HG03039 (cell line): ENCODE data around the gene CLEC18A.
"Not testable (repeated sequence)": the region's sequence is repeated elsewhere in the genome, so short reads cannot be mapped to it uniquely, and the experiment has no call there.

Experiments
- ATAC-seq: cut with Tn5 transposase; IDR thresholded peaks from one replicate; pipeline ENCODE4 v1.9.1; 2021; ENCODE audit warnings: mild to moderate bottlenecking, moderate library complexity; ENCODE audit not compliant: unreplicated experiment

The CLEC18A gene

DNA sequence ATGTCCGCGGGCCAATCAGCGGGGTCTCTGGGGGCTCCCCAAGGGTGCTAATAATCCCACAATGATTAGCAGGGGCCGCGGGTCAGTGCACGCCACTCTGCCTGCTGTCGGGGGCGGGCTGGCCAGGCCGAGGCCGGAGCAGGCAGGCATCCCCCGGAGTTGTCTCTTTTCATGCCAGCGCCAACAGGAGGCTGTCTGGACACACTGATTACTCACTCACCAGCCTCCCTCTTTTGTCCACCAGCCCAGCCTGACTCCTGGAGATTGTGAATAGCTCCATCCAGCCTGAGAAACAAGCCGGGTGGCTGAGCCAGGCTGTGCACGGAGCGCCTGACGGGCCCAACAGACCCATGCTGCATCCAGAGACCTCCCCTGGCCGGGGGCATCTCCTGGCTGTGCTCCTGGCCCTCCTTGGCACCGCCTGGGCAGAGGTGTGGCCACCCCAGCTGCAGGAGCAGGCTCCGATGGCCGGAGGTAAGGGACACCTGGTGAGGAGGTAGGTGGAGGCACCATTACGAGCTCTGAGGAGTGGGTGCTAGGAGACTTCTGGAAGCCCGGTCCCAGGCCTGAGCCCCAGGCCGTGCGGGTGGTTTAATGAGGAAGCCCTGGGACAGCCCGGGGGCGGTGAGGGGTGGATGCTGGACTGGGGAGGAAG is at the start of gene CLEC18A:
Gene CLEC18A (plus strand): TSS at position 318 of the 655 bp plus-strand sequence. CDS start 33 bp downstream, at position 351.
- ATAC-seq, result not testable (repeated sequence)

DNA sequence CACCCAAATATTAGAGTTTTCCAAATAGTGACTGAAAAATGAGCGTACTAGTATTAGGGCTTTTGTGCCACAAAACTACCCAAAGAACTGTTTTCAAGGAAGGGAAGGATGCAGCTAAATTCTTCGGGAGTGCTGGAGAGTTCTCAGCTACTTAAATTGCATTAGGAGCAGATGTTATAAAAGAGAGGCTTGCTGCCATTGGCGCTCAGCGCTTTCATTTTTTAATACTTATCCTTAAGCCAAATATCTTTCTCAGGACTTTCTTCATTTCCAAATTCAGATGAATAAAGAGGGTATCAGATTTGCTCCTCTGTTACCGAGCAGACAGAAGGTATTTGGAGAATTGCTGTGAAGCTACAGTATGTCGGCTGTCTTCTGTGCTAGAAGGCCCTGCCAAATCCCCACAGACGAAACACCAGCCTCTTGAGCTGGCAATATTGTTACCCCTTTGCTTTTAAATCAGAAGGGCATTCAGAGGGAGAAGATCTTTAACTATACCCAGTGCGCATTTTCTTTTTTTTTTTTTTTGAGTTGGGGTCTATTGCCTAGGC is 47.2 kb upstream of the CLEC18A start:
- ATAC-seq, result no peak

DNA sequence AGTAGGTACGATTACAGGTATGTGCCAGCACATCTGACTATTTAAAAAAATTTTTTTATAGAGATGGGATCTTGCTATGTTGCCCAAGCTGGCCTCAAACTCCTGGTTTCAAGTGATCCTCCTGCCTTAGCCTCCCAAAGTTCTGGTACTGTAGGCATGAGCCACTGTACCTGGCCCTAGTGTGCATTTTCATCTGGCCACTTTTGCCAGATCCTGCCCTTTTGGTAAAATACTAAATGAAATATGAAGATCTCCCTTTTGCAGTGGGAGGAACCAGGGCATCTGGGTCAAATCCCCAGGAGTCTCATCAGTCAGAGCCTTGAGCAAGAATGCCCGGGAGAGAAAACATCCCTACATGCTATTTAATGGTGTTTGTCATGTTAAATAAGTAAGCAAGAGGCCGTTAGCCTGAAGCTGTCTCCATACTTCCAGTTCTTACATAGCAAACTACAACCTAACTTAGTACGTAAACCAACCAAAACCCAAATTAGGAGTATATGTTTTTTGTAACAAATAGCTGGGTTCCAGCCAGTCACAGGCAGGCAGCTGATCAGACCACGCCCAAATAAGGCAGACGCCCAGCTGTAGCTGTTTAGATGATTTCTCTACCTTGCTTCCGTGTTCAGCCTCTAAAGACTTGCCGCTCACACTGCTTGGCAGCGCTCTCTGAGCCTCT is 46.5 kb upstream of the CLEC18A start:
- no peak for ATAC-seq

DNA sequence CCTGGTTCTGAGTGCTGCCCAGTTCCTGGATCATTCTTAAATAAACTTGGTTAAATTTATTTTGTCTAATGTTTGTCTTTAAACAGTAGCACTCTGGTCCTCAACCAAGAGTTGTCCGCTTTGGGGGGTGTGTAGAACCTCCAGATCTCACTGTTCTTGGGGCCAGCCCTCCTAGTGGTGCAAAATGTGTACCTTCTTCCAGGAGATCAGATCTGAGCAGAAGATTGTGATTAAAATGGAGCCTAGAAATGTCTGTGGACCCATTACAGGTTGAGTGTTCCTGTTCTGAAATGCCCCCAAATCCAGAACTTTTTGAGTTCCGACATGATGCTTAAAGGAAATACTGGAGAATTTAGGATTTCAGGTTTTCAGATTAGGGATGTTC is 46.0 kb upstream of the CLEC18A start:
- no peak for ATAC-seq

DNA sequence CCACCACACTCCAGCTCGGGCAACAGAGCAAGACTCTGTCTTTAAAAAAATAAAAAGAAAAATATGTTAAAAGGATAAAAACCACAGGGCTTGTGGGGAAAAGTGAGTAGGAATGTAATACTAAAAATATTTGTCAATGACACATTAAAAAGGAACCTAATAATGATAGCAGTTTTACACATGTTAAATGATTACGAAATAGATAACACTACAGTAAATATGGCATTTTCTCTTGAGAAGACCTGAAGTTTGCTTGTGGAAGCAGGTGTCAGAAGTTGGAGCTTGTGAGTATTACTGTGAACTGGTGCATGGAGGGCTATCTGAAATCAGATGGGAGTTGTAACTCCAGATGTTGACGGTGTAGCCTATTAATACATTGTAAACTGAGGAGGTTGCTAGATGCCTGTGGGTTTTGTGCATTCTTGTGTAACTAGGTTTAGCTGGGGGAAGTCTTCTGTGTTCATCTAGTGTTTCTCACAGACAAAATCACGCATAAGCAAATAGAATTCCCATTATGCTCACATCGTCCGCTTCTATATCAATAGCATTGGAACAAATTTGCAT is 44.2 kb upstream of the CLEC18A start:
- ATAC-seq, result no peak

DNA sequence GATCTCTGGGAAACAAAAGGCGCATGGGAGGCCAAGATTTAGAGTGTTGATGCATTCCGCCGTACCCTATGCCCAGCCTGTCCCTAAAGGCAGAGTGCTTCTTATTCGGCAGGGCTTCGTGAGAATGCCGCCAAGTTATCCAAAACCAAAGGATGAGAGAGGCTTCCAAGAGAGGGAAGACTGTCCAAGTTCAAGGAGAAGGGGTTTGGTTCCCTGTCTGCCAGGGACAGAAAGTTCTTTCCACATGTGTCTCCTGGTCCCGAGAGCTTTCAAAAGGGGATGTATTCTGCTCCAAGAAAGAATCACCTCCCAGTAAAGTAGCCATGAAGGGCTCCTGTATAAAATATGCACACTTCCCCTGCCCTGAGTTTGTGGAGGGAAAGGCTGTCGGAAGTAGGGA is 42.1 kb upstream of the CLEC18A start:
- ATAC-seq, result no peak

DNA sequence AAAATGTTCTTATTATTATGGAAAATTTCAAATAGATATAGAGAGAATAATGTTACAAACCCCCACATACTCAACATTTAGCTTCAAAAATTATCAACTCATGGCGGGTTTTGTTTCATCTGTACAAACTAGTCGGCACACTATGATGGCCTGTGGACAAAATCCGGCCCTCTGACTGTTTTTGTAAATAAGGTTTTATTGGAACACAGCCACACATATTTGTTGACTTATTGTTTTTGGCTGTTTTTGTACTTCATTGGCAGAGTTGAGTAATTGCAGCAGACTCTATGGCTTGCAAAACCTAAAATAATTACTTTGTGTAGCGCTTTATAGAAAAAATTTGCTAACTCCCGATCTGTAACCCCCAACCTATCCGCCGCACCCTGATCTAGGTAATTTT is 41.4 kb upstream of the CLEC18A start:
- ATAC-seq, result no peak

DNA sequence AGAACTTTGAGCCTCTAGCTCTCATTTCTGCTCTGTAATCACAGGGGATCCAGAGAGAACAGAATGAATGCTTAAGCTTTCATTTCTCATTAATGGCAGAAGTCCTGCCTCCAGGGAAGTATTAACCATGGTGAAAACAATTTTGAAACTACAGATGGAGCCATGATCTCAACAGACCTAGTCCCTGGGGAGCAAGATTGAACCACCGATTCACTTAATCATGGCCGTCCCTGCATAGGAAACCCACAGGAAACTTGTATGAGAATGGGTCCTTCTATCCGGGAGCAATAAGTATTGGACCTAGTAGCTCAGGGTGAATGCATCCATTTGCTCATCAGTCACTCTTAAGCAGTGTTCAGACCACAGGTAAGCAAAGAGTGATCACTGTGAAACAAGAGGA is 40.2 kb upstream of the CLEC18A start:
- no peak for ATAC-seq

DNA sequence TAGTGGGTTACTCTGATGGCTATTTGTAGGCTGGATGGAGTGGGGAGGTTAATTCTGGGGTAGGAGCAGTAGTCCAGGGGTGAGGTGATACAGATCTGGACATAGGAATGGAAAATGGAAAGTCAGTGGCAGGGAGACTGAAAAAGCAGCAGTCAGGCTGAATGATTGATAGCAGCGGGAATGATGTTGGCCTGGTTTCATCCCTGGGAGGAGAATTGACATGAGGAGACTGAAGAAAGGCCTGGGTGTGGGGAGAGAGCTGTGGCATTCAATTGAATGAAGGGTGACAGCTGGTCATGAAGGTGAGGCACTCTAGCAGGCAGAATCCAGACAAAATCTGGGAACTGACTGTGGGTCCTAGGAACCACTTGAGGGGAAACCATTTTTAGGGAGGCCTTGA is 34.7 kb upstream of the CLEC18A start:
- ATAC-seq, result no peak

DNA sequence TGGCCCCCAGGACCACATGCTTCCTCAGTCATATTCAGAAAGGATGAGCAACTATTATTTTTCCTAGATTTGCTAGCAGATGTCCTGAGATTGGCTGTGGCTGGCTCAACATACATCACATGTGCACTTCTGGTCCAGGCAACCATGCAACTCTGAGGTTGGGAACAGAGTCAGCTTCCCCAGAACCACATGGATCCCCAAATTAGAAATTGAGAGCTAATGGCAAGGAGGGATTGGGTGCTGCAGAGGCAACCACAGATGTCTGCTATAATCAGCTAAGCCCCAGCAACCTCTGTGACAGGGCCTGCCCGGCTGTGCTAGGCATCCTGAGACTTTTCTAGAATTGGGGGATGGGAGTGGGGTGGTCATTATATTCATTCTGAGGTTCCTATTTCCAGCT is 33.8 kb upstream of the CLEC18A start:
- no peak for ATAC-seq

DNA sequence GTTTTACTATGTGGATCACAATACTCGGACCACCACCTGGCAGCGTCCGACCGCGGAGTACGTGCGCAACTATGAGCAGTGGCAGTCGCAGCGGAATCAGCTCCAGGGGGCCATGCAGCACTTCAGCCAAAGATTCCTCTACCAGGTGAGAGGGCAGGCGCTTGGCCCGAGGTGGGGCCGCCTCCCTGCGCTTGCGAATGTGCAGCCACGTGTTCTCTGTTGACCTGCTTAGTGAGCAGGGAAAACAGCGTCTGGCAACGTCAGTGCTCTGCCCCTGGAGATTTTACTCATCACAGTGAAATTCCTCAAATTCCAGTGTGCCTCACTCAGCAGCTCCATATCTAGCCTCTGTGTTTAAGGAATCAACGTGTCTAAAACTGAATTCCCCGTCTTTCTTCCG is 33.4 kb upstream of the CLEC18A start:
- no peak for ATAC-seq

DNA sequence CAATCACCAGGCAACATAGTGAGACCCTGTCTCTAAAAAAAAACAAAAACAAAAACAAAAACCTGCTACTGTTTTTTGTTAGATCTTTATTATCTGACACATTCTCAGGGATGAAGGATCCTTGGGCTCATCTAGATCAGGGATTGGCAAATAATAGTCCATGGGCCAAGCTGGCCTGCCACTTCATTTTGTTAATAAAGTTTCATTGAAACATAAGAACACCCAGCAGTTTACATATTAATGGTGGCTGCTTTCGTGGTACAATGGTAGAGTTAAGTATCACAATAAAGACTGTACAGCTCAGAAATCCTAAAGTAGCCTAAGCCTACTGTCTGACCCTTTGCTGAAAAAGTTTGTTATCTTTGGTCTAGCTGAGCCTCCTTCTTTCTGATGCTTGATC is 32.9 kb upstream of the CLEC18A start:
- ATAC-seq, result no peak

DNA sequence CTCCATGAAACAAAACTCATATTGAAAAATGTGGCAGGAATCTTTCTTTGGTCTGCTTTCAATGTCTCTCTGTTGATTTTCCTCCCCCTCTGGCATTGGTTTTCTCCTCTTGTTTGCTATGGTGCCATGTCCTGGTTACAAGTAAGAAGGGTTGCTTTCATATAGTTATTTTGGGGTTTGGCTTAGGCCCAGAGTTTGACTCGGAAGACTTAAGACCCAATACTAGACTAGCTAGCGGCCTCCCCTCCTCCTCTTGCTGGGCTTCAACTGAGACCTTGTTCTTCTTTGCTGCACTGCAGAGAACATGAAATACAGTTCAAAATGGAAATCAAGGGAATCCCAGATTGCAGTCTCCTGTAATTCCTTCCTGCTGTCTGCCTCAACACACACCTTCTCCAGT is 30.0 kb upstream of the CLEC18A start:
- ATAC-seq, result no peak

DNA sequence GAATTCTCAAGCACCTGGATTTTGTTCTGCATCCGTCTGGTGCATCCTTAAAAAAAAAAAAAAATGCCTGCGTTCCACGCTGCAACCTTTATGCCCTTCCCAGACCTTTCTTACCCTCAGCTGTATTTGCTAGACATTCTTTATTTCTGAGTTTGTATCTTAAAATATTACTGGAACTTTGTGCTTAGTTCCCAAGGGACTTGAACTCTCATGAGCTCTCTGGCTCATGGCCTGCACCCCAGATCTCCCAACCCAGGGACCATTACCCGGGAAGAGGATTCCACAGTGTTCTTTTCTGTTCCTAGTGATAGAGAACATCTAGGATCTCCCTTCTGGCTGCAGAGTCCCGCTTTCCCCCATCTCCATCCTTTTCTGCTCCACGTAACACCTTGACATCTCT is 28.9 kb upstream of the CLEC18A start:
- ATAC-seq, result no peak

DNA sequence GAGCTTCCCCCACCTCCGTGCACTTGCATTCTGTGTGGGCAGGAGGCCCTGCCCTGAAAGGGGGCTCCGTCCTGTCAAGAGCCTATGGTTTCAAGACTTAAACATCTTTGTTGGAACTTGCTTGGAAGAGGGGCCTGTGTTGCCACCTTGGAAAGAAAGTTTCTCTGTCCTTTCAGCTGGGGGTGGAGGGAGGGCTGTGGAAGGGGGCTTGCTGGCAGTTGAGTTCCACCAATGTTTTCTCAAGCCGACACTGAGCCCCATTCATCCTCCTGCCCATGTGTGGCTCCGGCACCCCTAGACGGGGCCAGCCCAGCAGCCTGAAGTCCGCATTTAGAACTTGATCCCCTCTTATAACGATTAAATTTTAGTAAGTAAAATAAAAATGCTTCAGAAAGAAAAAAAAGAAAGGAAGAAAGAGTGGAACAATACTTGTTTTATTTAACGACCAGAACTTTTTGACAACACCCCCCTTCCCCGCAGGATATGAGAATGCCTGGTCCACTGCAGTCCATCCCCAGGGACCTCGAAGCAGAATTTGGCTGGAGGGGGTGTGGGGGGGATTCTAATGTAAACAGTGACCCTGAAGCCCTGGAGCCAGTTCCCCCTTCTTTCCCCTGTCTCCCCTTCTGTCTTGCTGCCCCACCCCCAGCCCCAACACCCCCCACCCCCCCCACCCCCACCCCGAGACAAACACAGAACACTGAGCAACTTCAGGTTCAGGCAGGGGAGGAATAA is 26.9 kb upstream of the CLEC18A start:
- no peak for ATAC-seq

DNA sequence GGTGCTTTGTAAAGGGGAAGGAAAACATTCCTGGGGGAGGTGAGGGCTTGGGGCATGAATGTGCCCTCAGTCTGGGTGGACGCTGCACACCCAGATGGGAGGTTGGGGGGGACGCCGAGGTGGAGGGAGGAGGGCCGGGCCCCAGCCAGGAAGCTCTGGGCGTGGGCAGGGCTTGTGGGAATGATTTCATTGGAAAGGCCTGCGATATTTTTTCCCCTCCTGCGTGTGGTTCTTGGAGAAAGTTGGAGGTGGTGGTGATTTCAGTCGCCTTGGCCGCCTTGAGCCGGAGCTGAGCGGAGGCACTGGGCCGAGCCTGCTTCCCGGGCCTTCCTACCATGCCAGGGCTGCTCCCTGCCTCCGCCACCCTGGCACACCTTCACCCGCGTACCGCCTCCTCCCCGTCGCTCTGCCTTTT is 26.4 kb upstream of the CLEC18A start:
- ATAC-seq, result no peak

DNA sequence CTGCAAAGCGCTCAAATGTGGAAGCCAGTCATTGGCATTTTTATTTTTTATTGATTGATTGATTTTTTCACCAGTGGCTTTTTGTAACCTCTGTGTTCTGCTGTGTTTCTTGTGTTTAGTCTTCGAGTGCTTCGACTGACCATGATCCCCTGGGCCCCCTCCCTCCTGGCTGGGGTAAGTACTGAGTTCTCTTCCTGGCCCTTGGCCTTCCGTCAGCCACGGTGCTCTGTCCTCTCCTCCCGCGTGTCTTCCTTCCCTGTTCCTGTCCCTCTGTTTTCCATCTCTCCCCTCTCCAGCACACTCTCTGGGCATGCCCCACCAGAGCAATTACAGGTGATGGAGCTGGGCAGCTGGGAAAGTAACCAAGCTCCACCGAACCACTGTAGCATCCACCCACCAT is 25.8 kb upstream of the CLEC18A start:
- no peak for ATAC-seq

DNA sequence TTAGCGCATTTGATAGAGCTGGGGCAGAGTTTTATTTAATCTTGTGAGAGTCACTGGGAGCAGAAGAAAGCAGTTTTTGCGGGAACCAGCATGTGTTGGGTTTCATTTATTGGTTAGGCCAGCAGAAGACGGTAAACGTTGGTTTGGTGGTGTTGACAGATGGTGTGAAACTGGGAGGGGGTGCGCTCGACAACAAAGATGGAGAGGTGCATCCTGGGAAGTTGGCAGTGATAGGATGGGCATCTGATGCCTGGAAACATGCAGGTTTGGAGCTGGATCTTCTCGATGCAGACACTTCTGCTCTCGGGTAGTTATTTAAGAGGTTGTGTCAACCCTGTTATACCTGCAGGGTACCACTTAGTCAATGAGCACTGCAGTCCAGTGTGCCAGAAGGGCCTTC is 24.9 kb upstream of the CLEC18A start:
- ATAC-seq, result no peak

DNA sequence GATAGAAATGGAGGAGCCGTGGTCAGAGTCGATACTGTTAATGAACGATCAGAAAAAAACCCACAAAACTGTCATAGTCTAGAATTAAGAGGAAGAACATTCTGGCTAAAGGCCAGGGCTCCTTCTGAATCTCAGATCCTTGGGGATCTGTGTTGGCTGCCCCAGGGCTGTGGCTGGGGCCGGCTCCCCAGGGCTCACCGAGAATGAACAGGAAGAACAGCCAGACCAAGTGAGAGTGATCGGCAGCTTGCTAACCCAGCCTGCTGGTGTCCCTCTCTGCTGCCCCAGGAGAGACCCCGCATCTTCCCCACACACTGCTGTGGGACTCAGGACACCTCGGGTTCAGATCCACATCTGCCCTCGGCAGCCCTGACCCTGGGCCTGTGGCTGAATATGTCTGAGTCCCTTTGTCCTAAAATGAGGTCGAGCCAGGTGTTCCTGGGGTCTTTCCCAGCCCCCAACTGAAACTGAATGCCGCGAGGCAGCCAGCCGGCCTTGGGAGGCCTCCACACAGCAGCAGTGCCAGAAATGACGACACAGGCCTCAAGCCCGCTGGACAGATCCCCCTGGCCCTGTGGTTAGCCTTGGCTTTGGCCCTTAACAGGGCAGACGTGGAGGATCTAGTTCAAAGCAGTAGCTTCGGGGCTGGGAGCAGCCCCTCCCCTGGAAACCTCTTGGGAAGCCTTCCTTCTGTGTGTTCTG is 23.9 kb upstream of the CLEC18A start:
- no peak for ATAC-seq

DNA sequence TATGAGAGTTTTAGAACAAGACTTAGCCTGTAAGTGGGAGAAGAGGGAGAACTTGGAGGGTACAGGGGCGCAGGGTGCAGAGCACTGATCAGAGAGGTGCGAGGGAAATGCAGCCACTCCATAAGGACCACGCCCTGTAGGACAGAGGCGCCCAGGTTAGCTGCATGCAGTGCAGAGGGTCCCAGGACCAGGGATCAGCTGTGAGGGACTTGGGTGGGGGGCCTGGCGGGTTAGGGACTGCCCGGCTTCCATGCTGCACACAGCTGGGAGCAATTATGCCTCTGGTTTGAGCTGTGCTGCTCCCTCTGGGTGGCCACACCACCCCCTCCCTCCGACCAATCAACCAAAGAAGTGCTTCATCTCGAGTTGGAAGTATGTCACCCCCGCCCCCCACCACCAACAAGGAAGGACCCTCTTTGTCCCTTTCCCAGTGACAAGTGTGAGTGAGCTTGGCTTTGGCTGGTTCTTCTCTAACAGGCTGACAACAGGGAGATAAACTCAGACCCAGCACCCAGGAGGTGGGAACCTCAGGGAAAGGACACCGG is 22.2 kb upstream of the CLEC18A start:
- ATAC-seq, result no peak

DNA sequence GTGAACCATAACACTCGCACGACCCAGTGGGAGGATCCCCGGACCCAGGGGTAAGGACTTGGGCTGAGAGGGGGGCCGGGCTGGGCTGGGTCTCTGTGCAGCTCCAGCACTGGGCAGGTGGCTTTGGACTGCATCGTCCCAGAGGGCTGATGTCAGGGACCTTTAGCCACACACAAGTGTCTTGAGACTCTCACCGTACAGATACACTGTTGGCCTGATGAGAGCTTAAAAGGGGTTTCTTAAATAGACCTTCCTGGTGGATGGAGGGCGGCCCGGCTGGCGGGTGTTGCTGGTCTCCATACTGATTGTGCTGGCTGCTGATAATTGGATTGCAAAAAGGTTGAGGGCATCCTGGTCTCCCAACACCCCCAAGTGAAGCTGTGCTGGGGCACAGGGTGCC is 21.7 kb upstream of the CLEC18A start:
- ATAC-seq, result no peak
